Head of caudate nucleus (tissue), 42 donors: ENCODE measurements around the gene ATP8A2.
A peak's percentile ranks its signal among the peaks of the same experiment; 100 is the strongest.
"Not testable (repeated sequence)": the region's sequence is repeated elsewhere in the genome, so short reads cannot be mapped to it uniquely, and the experiment has no call there.

Source experiments
- DNase-seq, 42 donors: peaks; one replicate each; pipeline versions ENCODE4 v3.0.0 to v3.0.0-alpha.2; 2020 to 2021; ENCODE audit warnings: mixed read lengths in 7 of 42
- intact Hi-C: fragments of 100-400 bp; cut with DNase I; formaldehyde crosslinking; loops from one replicate; pipeline ENCODE4 v1.15.0; 2022

Gene ATP8A2

GRCh38 chr13:25768838-25769237 is 397.1 kb downstream of the ATP8A2 start:
- no peak for DNase-seq
- intact Hi-C loops, result no loop called here

- intact Hi-C loops, result no loop called here
- DNase-seq, result no peak
These were observed 398.8 kb downstream of the ATP8A2 start for GRCh38 chr13:25770601-25771000.

- no peak for DNase-seq
- intact Hi-C loops, result no loop called here
These were observed 399.4 kb downstream of the ATP8A2 start for GRCh38 chr13:25771202-25771601.

GRCh38 chr13:25771641-25772478 is 400.1 kb downstream of the ATP8A2 start:
- no peak for DNase-seq
- intact Hi-C loops, result no loop called here

GRCh38 chr13:25772534-25772933 is 400.8 kb downstream of the ATP8A2 start:
- intact Hi-C loops, DNase-seq: not testable (repeated sequence)

GRCh38 chr13:25774056-25774455 is 402.3 kb downstream of the ATP8A2 start:
- DNase-seq, intact Hi-C loops: not testable (repeated sequence)

- intact Hi-C loops, result no loop called here
These were observed 403.5 kb downstream of the ATP8A2 start for GRCh38 chr13:25775275-25775674.

GRCh38 chr13:25775986-25776385 is 404.2 kb downstream of the ATP8A2 start:
- intact Hi-C loops, result no loop called here
- peak in 3 of 42 donors; percentile 7 to 18 (median 11) for DNase-seq

More at GRCh38 chr13:25775275-25775674, 403.5 kb downstream of the ATP8A2 start:
- no peak for DNase-seq

- peak in 7 of 42 donors; percentile 6 to 54 (median 25) for DNase-seq
- intact Hi-C loops, result no loop called here
These were observed 404.9 kb downstream of the ATP8A2 start for GRCh38 chr13:25776722-25777121.

GRCh38 chr13:25777509-25777908 is 405.7 kb downstream of the ATP8A2 start:
- DNase-seq, result no peak
- intact Hi-C loops, result no loop called here

GRCh38 chr13:25778365-25778764 is 406.6 kb downstream of the ATP8A2 start:
- no peak for DNase-seq
- intact Hi-C loops, result no loop called here

- DNase-seq, result no peak
- intact Hi-C loops, result no loop called here
These were observed 407.1 kb downstream of the ATP8A2 start for GRCh38 chr13:25778808-25779305.

GRCh38 chr13:25783076-25783475 is 411.3 kb downstream of the ATP8A2 start:
- no peak for DNase-seq
- intact Hi-C loops, result no loop called here

- no peak for DNase-seq
- intact Hi-C loops, result no loop called here
These were observed 411.8 kb downstream of the ATP8A2 start for GRCh38 chr13:25783601-25784024.

GRCh38 chr13:25784119-25784518 is 412.3 kb downstream of the ATP8A2 start:
- intact Hi-C loops, result no loop called here
- DNase-seq, result no peak

GRCh38 chr13:25790137-25790536 is 418.4 kb downstream of the ATP8A2 start:
- DNase-seq, intact Hi-C loops: not testable (repeated sequence)

- intact Hi-C loops, result no loop called here
- DNase-seq, result no peak
These were observed 423.5 kb downstream of the ATP8A2 start for GRCh38 chr13:25795277-25795676.

GRCh38 chr13:25796474-25796873 is 424.7 kb downstream of the ATP8A2 start:
- no peak for DNase-seq
- intact Hi-C loops, result no loop called here

GRCh38 chr13:25798998-25799397 is 427.2 kb downstream of the ATP8A2 start:
- DNase-seq, result no peak
- intact Hi-C loops, result no loop called here

GRCh38 chr13:25800523-25800922 is 428.7 kb downstream of the ATP8A2 start:
- DNase-seq, result no peak
- intact Hi-C loops, result no loop called here

- intact Hi-C loops, result no loop called here
These were observed 430.8 kb downstream of the ATP8A2 start for GRCh38 chr13:25802579-25802978.

More at GRCh38 chr13:25802579-25802978, 430.8 kb downstream of the ATP8A2 start:
- no peak for DNase-seq
